Stimulated activated naive CD8-positive, alpha-beta T cell treated with anti-CD3 and anti-CD28 coated beads, Interleukin-15, Interleukin-2, amounts not matched to agents 100 ng/mL and 50 ng/mL, for 24 hours (primary cell): Measurements from ENCODE around the gene RAB10.

Experiments used
- H3K27ac Mint-ChIP-seq: one replicate; pipeline ENCODE4 v1.8.0; 2021; ENCODE audit warnings: mild to moderate bottlenecking, mixed read lengths
- H3K27me3 Mint-ChIP-seq: one replicate; pipeline ENCODE4 v1.8.0; 2021; ENCODE audit warnings: mixed read lengths
- H3K36me3 Mint-ChIP-seq: one replicate; pipeline ENCODE4 v1.8.0; 2021; ENCODE audit warnings: low read depth, mixed read lengths
- H3K4me1 Mint-ChIP-seq: one replicate; pipeline ENCODE4 v1.8.0; 2021; ENCODE audit warnings: low read depth, mixed read lengths
- H3K4me3 Mint-ChIP-seq: one replicate; pipeline ENCODE4 v1.8.0; 2021; ENCODE audit warnings: mild to moderate bottlenecking, mixed read lengths
- H3K9me3 Mint-ChIP-seq: one replicate; pipeline ENCODE4 v1.8.0; 2021; ENCODE audit warnings: mixed read lengths

RAB10 gene

DNA sequence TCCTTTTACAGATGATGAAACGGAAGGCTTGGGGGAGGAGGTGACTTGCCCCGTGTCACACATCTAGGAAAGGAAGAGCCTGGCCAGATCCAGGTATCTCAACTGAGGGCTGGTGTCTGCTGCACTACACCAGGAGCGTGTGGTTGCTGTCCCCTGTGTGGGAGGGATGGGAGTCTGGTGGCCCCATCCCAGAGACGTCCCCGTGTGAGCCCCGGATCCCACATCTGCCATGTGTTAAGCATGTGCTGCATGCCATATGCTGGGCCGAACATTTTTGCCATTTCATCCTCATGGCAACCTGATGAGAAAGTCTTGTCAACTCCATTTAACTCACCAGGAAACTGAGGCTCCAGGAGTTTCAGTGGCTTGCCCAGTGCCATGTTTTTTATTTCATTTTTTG lies 143.2 kb downstream of the RAB10 start:
- Mint-ChIP-seq H3K4me3 (no peak overlapping the region), H3K27ac (no peak overlapping the region), H3K36me3 (no peaks in the 10 kb centered on the region), H3K27me3 (peaks cover 44% of the 10 kb centered on the region), H3K9me3 (no peaks in the 10 kb centered on the region), H3K4me1 (peaks cover 18% of the 10 kb centered on the region)

DNA sequence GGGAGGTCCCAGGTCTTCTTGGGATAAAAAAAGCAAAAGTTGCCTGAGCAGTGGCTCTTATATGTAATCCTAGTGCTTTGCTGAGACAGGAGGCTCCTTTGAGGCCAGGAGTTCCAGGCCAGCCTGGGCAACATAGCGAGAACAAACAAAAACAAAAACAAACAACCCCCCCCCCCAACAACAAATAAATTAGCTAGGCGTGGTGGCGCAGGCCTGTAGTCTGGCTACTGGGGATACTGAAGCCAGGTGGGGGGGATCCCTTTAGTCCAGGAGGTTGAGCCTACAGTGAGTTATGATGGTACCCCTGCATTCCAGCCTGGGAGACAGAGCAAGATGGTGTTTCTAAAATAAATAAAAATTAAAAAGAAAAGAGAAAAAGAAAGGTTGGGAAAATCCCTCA lies 144.4 kb downstream of the RAB10 start:
- Mint-ChIP-seq H3K4me1 (peaks cover 15% of the 10 kb centered on the region), H3K36me3 (no peaks in the 10 kb centered on the region), H3K27ac (no peak overlapping the region), H3K27me3 (peaks cover 41% of the 10 kb centered on the region), H3K4me3 (no peak overlapping the region), H3K9me3 (no peaks in the 10 kb centered on the region)

DNA sequence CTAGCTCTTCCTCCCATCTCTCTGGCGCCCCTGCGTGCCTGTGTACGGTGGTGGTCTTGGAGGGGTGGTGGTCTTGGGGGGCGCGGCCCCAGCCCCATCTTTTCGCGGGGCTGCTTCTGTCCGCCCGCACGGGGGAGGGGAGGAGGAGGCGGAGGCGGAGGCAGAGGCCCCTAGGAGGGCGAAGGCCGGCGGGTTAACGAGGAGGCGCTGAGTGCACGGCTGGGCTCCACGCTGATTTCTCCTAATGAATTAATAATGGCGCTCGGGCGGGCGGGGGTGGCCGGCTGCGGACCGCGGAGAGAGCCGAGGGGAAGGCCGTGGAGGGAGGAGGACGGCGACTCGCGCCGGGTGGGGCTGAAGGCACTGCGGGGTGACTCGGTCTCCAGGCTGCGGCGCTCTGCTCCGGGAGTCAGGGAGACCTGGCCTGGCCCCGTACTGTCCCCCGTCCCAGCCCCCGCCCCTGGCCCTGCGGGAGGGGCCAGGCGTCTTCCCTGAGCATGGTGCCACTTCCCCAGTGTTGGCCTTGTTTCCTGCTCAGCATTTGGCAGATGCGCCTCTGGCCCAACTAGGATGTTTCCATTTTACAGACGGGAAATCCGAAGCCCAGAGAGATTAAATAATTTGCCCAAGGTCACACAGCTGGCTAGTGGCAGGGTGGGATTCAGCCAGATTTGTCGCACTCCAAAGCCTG lies 145.0 kb downstream of the RAB10 start:
- Mint-ChIP-seq H3K27me3 (peaks cover 45% of the 10 kb centered on the region), H3K4me3 (peak overlapping the region; percentile 17), H3K27ac (no peak overlapping the region), H3K4me1 (peaks cover 15% of the 10 kb centered on the region), H3K9me3 (no peaks in the 10 kb centered on the region), H3K36me3 (no peaks in the 10 kb centered on the region)

DNA sequence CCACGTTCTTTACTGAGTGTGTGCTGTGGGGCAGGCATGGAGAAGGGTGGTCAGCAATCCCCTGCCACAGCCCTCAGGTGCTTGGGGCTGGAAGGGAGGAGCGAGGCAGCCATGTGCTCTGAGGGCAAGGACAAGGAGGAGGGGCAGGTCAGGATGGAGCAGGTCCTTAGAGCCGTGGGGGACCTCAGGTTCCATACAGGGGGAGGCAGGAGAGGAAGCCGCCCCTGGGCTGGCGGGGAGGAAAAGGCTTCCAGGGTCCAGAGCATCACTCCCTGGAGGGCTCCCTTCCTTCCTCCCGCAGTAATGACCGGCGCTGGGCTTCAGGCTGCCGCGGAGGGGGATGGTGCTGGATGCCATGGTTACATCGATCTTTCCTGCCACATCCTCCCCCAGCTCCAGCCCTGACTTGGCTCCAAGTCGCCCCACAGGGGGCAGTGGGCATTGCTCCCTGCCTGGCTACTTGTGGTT lies 145.6 kb downstream of the RAB10 start:
- Mint-ChIP-seq H3K4me3 (peak overlapping the region; percentile 17), H3K36me3 (no peaks in the 10 kb centered on the region), H3K4me1 (peaks cover 11% of the 10 kb centered on the region), H3K27me3 (peaks cover 42% of the 10 kb centered on the region), H3K27ac (no peak overlapping the region), H3K9me3 (no peaks in the 10 kb centered on the region)

DNA sequence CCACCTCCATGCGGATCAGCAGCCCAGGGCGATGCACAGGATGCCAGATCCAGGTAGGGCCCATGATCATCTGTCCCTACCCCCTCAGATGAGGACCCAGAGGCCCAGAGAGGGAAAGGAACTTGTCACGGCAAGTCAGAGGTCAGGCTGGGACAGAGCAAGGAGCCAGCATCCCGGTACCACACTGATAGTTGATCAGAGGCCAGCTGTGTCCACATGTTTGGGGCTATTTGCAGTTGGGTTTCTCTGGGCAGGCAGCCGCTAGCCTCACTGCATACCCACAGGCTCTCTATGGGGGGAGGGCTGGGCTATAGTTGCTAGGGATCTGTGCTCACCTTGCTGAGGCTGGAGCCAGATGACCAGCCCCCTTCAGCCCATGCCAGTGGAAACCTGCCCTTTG lies 148.6 kb downstream of the RAB10 start:
- Mint-ChIP-seq H3K36me3 (no peaks in the 10 kb centered on the region), H3K9me3 (no peaks in the 10 kb centered on the region), H3K4me3 (no peak overlapping the region), H3K4me1 (peaks cover 17% of the 10 kb centered on the region), H3K27me3 (peaks cover 27% of the 10 kb centered on the region), H3K27ac (no peak overlapping the region)

DNA sequence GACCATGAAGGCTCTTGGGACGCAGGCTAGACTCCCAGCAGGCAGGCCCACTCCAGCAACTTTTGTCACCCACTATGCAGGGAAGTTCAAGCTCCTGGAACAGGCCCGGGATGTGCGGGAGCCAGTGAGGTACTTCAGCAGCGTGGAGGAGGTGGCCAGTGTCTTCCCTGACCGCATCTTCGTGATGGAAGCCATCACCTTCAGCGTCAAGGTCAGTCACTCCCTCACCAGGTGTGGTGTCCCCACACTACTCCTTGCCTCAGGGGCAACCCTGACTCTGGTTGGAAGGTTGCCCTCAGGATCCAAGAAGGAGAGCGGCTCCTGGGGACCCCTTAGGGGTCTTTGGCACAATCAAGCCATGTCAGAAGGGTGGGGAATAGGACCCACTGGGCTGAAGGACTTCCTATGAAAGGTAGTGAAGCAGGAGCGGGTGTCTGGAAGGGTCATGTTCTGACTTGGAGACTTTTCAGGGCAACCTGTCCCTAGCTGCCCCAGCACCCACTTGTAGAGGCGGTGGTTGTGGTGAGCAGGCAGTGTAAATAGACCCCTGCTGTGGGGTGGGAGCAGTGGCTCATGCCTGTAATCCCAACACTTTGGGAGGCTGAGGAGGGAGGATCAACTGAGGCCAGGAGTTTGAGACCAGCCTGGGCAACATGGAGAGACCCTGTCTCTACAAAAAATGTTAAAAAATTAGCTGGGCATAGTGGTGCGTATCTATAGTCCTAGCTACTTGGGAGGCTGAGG lies 149.2 kb downstream of the RAB10 start:
- Mint-ChIP-seq H3K27me3 (peaks cover 26% of the 10 kb centered on the region), H3K4me1 (peaks cover 17% of the 10 kb centered on the region), H3K36me3 (no peaks in the 10 kb centered on the region), H3K4me3 (no peak overlapping the region), H3K9me3 (no peaks in the 10 kb centered on the region), H3K27ac (no peak overlapping the region)

DNA sequence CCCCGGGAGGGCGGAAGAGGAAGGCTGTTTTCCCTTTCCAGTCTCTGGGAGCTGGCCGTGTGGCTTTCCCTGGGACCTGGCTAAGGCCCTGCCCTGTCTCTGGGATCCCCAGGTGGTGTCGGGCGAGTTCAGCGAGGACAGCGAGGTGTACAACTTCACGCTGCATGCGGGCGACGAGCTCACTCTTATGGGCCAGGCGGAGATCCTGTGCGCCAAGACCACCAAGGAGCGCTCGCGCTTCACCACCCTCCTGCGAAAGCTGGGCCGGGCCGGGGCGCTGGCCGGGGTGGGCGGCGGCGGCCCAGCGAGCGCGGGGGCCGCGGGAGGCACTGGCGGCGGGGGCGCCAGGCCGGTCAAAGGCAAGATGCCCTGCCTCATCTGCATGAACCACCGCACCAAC lies 150.2 kb downstream of the RAB10 start:
- peak overlapping the region; percentile 53 for H3K4me3 Mint-ChIP-seq
- peaks cover 15% of the 10 kb centered on the region for H3K4me1 Mint-ChIP-seq
- peaks cover 25% of the 10 kb centered on the region for H3K27me3 Mint-ChIP-seq
- H3K27ac Mint-ChIP-seq = peak overlapping the region; percentile 49
- no peaks in the 10 kb centered on the region for H3K9me3 Mint-ChIP-seq
- H3K36me3 Mint-ChIP-seq = no peaks in the 10 kb centered on the region

DNA sequence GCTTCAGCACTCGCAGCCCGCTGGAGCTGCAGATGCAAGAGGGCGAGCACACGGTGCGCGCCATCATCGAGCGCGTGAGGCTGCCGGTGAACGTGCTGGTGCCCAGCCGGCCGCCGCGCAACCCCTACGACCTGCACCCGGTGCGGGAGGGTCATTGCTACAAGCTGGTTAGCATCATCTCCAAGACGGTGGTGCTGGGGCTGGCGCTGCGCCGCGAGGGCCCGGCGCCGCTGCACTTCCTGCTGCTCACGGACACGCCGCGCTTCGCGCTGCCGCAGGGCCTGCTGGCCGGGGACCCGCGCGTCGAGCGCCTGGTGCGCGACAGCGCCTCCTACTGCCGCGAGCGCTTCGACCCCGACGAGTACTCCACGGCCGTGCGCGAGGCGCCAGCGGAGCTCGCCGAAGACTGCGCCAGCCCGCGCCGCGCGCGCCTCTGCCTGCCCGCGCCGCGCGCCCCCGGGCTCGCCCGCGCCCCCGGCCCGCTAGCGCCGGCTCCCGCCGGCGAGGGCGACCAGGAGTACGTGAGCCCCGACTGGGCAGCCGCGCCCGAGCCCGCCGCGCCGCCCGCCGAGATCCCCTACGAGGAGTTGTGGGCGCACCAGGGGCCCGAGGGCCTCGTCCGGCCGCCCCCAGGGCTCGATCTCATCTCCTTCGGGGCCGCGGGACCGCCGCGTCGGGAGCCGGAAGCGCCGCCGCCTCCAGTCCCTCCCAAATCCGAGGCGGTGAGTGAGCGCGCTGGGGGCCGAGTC lies 150.8 kb downstream of the RAB10 start:
- no peaks in the 10 kb centered on the region for H3K9me3 Mint-ChIP-seq
- H3K27ac Mint-ChIP-seq = no peak overlapping the region
- H3K4me3 Mint-ChIP-seq = peak overlapping the region; percentile 75
- peaks cover 12% of the 10 kb centered on the region for H3K4me1 Mint-ChIP-seq
- H3K36me3 Mint-ChIP-seq = no peaks in the 10 kb centered on the region
- peaks cover 22% of the 10 kb centered on the region for H3K27me3 Mint-ChIP-seq

DNA sequence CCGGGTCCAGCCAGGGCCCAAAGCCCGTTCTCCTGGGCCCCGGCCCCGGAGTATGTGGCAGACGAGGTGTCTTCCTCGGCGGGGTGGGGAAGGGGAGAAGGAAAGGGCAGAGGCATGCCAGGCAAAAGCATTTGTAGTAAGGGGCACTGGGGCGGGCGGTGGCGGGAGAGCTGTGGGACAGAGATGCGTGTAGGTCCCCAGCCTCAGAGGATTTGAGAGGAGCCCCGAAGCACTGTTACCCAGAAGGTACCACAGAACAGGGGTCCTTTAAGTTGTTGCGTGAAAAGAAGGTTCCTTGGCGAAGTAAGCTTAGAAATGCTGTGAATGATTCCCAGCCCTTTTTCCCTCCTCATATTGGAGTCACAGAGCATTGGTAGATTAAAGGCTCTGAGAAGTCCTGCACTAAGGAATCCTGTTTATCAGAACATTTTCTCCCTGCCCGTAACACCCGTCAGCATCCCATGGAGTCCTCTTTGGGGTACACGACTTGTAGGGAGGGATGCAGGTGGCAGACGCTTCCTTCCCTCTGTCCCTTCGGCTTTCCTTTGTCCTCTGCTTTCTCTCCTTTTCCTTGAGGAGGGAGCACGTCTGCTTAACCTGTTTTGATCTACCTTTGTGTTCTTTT lies 151.5 kb downstream of the RAB10 start:
- Mint-ChIP-seq H3K36me3 (no peaks in the 10 kb centered on the region), H3K4me1 (peaks cover 9% of the 10 kb centered on the region), H3K9me3 (no peaks in the 10 kb centered on the region), H3K27me3 (peaks cover 16% of the 10 kb centered on the region), H3K27ac (peak overlapping the region; percentile 26), H3K4me3 (peak overlapping the region; percentile 75)

DNA sequence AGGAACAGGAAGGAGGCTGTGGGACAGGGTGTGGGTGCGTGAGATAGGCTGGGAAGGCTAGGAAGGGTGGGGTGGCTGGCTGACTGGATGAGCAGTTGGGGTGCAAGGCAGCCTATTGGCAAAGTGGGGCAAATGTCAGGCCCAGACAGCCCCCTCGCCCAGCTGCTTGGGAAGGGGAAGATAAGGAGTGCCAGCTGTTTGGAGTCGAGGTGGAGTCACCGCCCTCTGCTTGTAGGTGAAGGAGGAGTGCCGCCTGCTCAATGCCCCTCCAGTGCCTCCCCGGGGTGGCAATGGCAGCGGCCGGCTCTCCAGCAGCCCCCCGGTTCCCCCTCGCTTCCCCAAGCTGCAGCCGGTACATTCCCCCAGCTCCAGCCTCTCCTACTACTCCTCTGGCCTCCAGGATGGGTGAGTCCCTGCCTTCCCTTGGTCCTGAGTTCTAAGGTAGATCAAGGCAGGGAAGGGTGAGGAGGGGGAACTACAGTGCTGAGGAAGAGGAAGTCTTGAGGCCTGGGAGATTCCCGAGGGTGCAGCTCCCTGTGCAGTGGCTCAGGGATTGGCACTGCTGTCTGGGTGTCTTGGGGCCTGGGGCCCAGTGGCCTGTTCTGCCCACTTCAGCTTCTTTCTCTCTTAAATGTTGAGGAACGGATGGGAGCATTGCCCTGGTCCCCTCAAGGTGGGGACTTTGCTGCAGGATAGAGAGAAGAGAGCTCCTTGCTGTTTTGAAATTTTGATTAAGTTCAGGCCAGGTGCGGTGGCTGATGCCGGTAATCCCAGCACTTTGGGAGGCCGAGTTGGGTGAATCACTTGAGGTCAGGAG lies 152.3 kb downstream of the RAB10 start:
- Mint-ChIP-seq H3K36me3 (peaks cover 6% of the 10 kb centered on the region), H3K27ac (no peak overlapping the region), H3K9me3 (no peaks in the 10 kb centered on the region), H3K4me3 (peak overlapping the region; percentile 75), H3K27me3 (peaks cover 10% of the 10 kb centered on the region), H3K4me1 (peaks cover 9% of the 10 kb centered on the region)
